Central memory CD4-positive, alpha-beta T cell (primary cell): ENCODE measurements around the gene SOBP.
"Not testable (repeated sequence)": the region's sequence is repeated elsewhere in the genome, so short reads cannot be mapped to it uniquely, and the experiment has no call there.

Experiments
- DNase-seq: peaks from one replicate; pipeline ENCODE4 v3.0.0; 2022

SOBP gene

DNA sequence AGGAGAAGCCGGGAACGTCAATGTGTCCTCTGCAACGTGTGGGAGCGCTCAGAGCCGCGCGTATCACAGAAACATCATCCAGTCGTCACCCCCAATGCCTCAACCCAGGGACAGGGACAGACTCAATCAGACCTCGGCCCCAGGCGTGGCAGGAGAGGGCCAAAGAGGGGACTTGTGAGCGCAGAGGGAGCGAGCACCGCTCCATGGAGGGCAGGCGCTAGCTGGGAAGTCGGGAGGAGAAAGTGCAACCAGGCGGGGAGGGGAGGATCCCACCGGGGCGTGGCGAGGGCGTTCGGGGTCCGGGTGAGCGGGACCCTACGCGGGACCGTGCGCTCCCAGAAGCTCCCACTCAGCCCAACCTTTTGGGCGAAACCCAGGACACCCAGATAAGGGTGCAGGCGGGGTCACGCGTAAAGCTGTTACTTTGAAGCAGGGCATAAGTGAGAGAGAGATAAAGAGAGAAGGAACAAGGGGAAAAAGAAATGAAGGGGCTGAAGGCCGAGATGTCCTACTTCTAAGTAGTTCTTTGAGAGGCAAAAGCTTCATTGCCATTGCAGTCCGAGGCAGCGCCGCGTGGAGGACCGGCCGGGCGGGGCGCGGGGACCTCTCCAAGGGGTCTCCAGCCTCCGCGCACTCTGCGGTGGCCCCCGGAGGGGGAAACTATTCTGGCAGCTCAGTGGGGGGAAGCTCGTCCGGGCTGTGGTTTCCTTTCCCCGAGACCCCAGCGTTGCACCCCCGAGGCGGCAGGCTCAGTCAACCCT lies 862 bp upstream of the SOBP start:
- DNase-seq: no peak

DNA sequence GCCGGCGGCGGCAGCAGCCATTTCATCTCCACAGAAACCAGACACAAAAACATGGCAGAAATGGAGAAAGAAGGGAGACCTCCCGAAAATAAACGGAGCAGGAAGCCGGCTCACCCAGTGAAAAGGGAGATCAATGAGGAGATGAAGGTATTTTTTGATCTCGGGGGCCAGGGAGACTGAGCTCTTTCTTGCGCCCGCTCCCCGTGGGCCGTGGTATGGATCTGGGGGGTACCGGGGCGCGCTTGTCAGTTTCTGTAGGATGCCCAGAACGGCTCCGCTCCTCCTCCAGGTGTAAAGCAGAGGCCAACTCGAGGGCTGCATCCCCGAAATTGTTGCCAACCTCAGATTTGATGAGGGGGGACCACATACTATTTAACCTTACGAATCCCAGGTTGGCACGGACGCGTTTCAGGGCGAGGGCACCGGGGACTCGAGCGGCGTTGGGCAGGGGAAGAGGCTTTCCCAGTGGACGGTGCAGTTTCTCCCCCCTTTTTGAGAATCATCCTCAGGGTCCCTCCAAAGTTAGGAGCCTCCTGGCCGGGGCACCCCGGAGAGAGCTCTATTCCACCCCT lies 735 bp downstream of the SOBP start:
- DNase-seq: peak; percentile 35

DNA sequence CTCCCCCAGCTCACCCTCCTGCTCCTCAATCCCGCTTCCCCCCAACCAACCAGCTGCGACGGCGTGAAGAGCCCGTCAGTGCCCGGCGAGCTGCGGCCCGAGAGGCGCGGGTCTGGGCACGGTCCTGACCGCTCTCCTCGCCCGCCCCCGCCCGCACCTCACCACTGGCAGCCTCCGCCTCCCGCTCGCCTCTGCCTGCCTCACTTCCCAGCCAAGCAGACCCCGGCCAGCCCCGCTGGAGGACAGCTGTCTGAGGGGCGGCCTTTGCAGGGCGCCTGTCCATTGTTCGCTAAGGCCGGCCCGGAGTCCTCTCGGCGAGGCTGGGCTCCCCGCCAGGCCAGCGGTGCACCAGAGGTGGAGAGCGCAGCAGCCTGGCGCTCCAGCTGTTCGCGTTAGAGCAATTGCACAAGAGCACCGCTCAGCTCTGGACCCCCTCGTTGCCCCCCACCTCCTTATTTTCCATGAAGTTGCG lies 1.3 kb downstream of the SOBP start:
- no peak for DNase-seq

DNA sequence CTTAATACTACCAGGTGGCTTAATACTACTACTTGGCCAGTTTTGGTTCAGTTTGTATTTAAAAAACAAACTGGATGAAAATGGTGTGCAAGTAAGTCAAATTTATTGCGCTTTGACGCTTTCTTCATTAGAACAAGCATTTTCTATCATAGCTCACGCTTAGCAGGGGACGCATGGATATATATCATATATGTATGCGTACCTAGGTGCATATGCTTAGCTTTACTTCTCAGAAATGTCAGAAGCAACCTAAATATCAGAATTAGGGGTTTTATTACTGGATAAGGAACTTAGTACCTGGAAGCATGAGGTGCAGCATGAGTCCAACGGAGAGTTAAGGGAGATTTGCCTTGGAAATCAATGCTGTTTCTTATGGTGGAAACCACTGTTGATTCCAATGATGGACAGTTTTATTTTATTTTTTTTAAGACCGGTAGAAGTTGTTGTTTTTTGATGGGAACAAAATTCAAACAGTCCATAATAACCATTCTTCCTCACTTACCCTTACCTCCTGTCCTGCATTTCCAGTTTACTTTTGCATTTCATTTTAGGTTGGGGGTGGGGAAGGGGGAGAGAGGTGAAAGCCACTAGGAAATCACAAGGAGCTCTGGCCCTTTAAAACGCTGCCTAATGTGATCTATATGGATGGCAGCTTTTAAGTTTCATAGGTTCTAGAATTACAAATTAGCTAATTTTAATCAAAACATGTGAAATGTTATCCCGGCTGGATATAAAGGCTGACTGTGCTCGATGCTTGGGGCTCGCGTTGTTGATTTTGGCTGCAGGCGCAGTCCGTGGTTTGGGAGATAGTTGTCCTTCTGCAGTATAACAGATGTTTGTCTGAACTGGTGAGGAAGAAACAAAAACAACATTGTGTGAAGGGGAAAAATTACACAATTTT lies 2.1 kb downstream of the SOBP start:
- DNase-seq: no peak

DNA sequence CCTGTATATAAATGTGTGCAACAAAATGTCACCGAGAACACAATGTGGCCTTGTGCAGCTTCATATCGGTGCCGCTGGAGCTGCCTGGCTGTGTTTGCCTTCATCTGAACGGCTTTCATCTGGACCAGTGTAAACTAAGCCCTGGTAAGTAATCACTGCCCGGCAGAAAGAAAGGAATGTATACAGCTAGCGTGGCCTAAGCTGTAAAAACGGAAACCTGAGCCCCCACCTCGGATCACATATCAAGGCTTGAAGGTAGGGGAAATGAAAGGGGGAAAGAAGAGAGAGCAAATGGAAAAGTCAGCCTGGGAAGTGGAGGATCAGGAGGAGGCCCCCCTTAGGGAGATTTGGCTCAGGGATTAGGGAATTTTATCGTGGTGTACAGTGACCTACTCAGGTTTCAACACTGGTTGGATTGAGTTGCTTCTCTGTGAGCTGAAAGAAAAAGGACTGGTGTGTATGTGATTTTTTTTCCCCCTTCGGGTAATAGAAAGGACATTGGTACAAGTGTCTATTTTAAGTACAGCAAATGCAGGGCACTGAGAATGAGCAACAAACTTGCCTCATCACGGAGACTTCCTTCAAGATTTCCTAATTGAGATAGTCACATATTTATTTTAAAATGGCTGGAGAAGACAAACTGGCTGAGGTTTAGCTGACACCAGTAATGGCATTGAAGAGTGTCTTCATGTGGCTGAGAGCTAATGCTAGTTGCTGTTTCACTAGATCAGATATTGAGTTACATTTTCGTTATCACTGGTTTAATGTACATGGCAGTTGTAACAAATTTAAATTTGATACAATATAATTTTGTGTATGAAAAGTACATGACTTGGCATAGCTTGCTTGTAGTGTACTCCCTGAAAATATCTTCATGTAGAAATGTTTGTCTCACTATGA lies 3.5 kb downstream of the SOBP start:
- DNase-seq: no peak

DNA sequence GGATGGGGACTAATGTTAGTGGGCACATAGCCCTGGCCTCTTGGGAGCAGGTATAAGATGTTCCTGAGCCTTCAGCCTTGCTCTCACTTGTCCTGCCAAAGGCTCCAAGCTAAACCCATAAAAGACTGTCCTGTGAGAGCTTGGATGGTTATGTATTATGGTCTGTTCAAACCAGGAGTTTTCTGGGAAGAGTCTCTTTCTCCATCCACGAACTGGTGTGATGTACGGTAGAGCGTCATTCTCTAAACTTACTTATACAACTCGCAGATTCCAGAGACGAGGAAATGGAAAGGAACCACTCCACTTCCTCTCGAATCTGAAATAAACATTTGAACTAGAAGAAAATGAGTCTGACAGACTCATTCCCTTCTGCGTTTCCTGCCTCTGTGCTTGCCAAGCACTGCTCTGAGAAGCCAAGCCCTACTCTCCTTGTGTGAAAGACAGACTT lies 5.3 kb downstream of the SOBP start:
- no peak for DNase-seq

DNA sequence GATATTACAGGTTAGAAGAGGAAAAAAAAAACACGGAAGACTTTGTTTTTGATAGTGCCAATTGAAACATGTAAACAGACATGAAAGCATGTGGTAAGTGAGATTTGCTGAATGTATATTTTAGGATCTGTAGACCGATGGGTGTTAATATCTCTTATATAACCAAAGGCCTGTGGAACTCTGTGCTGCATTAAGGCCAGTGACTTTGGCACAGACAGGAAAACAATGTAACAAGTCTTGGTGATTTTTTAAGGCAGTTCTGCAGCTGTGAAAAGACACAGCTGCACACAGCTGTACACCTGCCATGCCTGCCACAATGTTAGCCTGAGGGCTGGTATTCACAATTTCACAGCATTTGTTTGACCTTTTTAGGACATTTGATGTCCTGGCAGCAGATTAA lies 6.1 kb downstream of the SOBP start:
- DNase-seq: no peak

DNA sequence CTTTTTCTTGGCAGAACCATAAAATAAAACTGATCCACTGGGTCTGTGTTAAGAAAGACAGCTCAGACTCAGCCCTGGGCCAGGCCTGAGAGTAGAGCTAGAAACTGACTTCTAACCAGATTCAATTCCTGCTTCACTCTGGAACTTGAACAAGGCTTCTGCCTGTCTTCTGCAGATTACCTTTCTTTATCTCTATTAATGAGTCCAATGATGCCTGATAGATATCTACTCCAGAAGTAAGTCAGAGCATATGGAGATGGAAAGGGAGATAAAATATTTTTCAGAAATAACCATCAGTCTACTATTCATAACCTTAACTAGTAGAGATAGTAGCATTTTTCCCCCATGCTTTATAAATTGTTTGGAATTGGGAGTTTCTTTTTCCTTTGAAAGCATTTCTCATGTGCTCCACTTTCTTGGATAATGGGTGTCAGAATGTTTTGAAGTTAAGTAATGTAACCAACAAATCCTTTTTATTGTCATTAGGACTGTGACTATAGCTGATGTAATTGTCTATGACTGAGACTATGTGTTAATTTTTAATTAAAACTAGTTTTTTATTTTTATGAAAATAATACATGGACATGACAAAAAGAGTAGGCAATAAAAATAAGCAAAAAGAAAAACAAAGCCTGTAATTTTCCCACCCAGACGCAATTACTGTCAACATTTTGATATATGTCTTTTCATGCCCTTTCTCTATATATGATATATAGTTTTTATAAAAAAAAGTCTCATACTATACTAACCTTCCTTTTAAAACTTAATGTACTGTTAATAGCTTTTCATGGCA lies 7.2 kb downstream of the SOBP start:
- DNase-seq: no peak

DNA sequence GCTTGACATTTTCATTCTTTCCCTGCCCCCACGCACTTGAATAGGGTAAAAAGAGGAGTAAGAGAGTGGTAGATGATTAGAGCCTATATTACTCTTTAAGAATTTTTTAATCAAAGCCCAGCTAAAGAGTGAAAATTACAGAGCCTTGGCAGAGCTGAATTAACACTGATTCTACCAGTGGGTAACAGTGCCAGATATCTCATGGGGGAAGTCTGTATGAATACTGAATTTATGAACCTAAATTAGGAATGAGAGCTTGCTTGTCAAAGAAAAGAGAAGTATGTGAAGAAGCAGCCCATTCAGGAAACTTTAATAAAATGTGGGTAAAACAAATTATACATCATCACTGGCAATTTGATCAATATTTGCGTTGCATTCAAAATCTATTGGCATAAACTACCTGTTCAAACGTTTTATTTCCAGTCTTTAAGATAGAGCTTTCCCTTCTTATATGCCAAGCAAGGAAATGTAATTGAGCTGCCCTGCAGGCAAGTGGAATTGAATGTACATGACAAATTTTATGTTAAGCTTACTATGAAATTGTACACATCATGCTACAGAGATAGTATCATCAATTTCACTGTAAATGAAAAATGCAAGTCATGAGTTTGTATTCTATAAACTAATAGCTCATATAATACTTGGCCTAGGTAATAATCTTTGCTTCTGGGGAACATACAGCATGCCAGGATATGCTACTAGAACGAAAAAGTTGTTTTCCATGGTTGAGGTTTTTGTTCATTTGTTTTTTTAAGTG lies 14.5 kb downstream of the SOBP start:
- DNase-seq: no peak

DNA sequence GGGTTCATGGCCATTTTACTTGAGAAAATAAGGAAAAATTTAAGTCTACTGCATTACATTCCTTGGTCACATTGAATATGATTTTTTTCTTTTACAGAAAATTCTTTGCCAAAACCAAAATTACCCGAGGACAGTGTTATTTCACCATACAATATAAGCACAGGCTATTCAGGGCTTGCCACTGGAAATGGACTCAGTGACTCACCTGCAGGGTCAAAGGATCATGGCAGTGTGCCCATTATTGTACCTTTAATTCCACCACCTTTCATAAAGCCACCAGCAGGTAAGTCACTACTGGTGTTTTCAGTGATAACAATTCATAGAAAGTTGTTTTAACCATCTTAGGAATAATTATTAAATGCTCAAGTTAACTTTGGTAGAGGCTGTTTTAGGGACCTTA lies 16.2 kb downstream of the SOBP start:
- no peak for DNase-seq

DNA sequence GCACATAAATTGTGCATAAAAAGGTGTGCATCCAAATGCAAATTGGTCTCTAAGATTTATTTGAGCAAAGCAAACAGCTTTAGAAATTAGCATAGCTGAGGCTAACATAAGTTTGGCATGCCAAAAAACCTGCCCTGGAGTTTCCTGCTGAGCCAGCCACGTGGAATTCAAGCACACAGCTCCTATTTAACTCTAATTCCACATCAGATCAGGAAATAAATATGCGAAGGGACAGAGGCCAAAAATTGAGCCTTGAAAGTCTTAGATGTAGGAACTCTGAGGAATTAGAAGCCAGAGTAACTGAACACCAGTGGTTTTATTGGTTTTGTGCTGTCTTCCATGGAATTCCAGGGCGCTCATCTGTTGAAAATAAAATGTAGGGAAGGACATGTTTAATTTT lies 19.6 kb downstream of the SOBP start:
- DNase-seq: no peak

DNA sequence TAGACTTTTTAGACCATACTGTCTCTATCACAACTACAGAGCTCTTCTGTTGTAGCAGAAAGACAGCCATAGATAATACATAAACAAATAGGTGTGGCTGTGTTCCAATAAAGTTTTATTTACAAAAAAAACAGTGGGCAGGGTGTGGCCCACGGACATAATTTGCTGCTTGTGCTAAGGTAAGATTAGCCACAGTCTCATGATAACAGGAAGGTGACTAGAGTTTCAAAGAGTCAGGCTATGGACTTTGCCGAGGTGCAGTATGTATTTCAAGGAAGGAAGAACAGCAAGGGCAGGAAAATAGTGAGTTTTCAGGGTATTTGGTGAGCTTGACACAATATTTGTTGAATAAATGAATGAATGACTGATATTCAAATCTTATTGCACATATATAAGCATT lies 20.2 kb downstream of the SOBP start:
- no peak for DNase-seq

DNA sequence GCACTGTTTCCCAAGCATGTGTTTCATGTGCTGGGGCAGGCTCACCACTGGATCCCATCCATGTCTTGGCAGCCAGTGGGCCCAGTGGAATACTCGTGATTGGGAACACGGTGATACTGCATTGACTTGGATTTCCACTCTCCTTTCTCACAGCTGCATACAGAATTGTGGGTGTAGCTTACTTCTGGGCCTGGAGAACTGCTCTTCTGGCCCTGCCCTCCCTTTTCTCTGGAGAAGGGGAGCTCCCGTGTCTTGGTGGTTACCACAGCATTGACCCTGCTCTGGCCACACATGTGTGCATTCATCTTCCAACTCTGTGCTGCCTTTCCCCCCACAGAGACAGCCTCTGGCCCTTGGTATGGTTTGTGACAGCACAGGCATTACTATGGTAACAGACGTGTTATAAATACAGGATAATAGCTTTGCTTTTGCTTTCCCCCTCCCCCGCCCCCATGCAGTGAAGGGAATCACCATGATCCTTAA lies 21.6 kb downstream of the SOBP start:
- no peak for DNase-seq

DNA sequence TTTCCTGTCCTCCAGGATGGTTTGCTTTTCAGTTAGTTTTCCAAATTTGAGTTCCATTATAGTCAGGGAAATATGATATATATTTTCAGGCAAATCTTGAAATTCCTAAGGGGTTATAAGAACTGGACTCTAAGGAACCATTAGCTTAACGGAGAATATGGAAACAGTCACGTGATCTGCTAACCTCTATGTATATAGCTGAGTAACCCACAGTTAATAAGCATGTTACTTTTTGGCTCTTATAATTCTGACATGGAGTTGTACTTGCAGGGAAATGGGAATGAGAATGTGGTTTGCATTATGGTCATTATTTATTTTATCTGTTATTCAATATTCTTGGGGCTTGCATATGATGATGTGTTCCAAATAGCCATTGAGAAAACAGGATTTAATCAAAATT lies 23.3 kb downstream of the SOBP start:
- no peak for DNase-seq

DNA sequence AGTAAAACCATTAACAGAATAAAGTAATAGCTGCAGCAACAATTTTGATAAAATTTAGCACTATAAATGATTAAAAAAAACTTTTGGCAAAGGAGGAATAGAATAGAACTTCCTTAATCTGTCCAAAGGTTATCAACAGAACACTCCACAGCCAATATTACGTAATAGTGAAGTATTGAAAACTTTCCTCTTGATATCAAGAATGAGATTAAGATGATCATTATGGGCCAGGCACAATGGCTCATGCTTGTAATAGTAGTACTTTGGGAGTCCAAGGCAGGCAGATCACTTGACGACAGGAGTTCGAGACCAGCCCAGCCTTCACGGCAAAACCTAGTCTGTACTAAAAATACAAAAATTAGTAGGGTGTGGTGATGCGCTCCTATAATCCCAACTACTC lies 26.0 kb downstream of the SOBP start:
- DNase-seq: no peak

DNA sequence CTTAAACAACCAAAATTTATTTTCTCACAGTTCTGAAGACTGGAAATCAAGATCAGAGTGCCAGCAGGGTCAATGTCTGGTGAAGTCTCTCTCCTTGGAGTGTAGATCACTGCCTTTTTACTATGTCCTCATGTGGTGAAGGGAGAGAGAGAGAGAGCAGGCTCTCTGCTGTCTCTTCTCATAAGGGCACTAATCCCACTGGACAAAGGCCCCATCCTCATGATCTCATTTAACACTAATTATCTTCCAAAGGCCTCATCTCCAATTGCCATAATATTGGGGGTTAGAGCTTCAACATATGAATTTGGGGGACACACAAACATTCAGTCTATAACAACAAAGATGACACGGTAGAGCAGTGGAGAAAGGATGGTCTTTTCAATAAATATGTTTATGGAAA lies 27.4 kb downstream of the SOBP start:
- no peak for DNase-seq

DNA sequence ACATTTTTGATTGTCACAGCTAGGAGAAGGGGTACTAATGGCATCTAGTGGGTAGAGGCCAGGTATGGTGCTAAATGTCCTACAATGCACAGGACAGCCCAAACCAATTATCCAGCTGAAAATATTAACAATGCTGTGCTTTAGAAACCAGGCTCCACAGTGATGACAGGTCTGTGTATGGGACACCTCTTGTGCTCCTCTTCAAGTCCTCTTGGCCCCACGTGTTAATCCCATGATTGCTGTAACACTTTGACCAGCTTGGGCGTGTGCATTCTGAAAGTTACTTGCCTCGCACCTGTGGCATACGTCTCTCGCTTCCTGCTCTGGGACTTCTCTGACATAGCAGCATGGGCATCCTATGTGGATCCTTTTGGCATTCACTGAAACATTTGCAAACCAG lies 29.3 kb downstream of the SOBP start:
- DNase-seq: not testable (repeated sequence)

DNA sequence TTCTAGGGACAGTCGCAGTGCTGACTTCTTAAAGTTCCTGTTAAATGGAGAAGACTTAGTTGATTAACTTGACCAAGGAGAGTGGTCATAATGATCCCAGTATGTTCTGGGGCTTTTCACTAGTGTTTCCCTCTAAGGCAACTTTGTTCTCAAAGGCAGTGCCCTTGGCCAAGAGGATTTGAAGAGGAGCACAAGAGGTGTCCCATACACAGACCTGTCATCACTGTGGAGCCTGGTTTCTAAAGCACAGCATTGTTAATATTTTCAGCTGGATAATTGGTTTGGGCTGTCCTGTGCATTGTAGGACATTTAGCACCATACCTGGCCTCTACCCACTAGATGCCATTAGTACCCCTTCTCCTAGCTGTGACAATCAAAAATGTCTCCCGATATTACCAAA lies 30.8 kb downstream of the SOBP start:
- not testable (repeated sequence) for DNase-seq

DNA sequence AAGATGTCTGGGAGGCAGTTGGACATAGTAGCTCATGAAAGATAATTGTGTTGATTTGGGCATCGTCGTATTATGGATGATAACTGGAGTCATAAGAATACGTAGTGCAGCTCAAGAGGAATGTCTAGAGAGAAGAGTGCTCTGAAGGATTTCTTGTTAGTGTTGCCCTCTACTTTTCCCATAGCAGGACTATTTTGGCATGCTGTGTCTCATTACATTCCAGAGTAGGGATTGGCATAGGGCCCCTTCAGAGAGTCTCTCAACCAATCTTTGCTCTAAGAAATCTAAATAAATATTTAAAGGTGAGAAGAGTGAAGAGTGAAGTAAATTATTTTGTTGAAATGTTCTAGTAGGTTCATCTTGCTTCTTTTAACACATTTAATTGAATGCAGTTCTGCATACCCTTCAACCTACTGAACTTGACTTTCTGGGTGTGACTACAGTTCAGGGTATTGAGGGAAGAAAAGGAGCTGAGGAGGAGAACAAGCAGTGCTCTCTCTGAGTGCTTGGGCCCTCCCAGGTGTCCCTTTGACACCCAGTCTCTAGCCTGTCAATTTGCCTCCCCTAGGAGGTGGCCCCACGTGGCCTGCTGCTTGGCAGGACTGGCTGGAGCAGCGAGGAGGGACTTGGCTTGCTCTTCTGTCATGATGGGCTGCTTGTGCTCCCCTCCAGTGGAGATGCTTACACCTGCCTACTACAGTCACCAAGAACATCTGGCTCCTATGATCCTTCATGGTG lies 33.3 kb downstream of the SOBP start:
- no peak for DNase-seq

DNA sequence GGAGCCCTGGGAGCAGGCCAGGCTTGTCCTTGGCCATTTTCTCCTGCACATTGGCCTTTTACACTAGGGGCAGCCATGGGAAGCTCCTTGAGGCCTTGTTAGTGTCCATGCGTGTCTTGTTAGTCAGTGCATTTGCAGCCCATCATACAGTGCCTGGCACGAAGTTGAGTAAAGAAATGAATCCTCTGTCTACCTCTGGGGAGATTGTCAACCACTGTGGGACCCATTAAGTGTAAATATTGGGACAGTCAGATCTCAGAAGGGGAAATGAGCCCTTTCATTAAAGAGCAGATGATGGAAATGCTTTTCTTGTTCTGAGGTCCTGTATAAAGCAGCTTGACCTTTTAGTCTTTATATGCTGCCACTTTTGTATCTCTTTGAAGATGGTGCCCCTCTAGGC lies 33.9 kb downstream of the SOBP start:
- DNase-seq: no peak
